HCT116 (cell line): ENCODE measurements around the gene NHLRC3. TPM values are rescaled to one million over a fixed set of nuclear protein-coding genes. Genes with fewer than 3 reads are reported as not detected.

Experiments
- ATAC-seq: fragments of 200-7000 bp; cut with Tn5 transposase; 2 replicates; pipeline ENCODE4 v1.9.1; 2020; ENCODE audit warnings: mild to moderate bottlenecking, moderate library complexity
- BruUV-seq: library from RNA; stranded (reverse); fragments of 400-500 nt; replicated peaks from 2 replicates; lab custom pipeline; 2021; lab: Mats Ljungman, UMichigan
- CTCF ChIA-PET: fragments of 300-600 bp; sonication (Branson Sonifier 250); formaldehyde crosslinking; loops from one replicate; lab custom pipeline; 2021; ENCODE audit warnings: antibody characterized with exemption; lab: Charles Lee
- POLR2A ChIA-PET: fragments of 300-600, 350-600 bp; sonication (Branson Sonifier 250); formaldehyde crosslinking; loops from one replicate; lab custom pipeline; 2021; ENCODE audit warnings: antibody characterized with exemption; lab: Charles Lee
- RAD21 ChIA-PET, 2 experiments: fragments of 300-600 bp; sonication (Branson Sonifier 250); formaldehyde crosslinking; loops; one replicate each; lab custom pipeline; 2023; ENCODE audit warnings: low total read pairs in 2 of 2; ENCODE audit not compliant: uncharacterized antibody in 2 of 2, unreplicated experiment in 2 of 2, low non-redundant PET in 1 of 2; lab: Charles Lee
- DNase-seq: peaks from one replicate; pipeline ENCODE4 v3.0.0-alpha.2; 2010; ENCODE audit warnings: low read depth, low spot score
- H2AFZ ChIP-seq: fragments of 200-600 bp; shearing (Covaris generic), sonication (generic); 2 replicates; pipeline ENCODE4 v1.6.1; 2017; ENCODE audit warnings: low read depth, mixed run types, mixed read lengths, antibody characterized with exemption, low read length; ENCODE audit not compliant: poor library complexity, severe bottlenecking
- H3K27ac ChIP-seq: 2 replicates; pipeline ENCODE4 v1.5.1; 2012; ENCODE audit warnings: low read depth, low read length
- H3K27me3 ChIP-seq: fragments of 200-600 bp; sonication (generic); 2 replicates; pipeline ENCODE4 v1.6.1; 2016; ENCODE audit warnings: mixed run types, low read length, mixed read lengths; ENCODE audit not compliant: insufficient read depth
- H3K36me3 ChIP-seq, 2 experiments: fragments of 200-500 bp in 1 of 2; fragments of 200-600 bp in 1 of 2; sonication (Bioruptor generic) in 1 of 2; sonication (generic) in 1 of 2; 2 replicates each; pipeline versions ENCODE4 v1.5.1 to v1.6.1; 2014 to 2016; ENCODE audit warnings: low read length in 2 of 2, inconsistent platforms in 1 of 2, mixed read lengths in 1 of 2, mixed run types in 1 of 2; ENCODE audit not compliant: insufficient read depth in 2 of 2, control insufficient read depth in 1 of 2
- H3K4me1 ChIP-seq, 2 experiments: fragments of 200-600 bp in 1 of 2; sonication (generic) in 1 of 2; 2 replicates each; pipeline versions ENCODE4 v1.5.1 to v1.6.1; 2012 to 2017; ENCODE audit warnings: low read length in 2 of 2, inconsistent platforms in 1 of 2, mild to moderate bottlenecking in 1 of 2, mixed read lengths in 1 of 2, mixed run types in 1 of 2, moderate library complexity in 1 of 2; ENCODE audit not compliant: insufficient read depth in 2 of 2, control insufficient read depth in 1 of 2
- H3K4me2 ChIP-seq: fragments of 200-600 bp; sonication (generic); 2 replicates; pipeline ENCODE4 v1.6.1; 2017; ENCODE audit warnings: mixed run types, low read length, mixed read lengths
- H3K4me3 ChIP-seq, 2 experiments: fragments of 200-600 bp in 1 of 2; sonication (generic) in 1 of 2; replicated peaks in 1 of 2; 2 replicates each; pipeline ENCODE4 v1.5.1; 2011 to 2016; ENCODE audit warnings: low read length in 2 of 2, control low read depth in 1 of 2, low read depth in 1 of 2, mild to moderate bottlenecking in 1 of 2, mixed read lengths in 1 of 2, mixed run types in 1 of 2
- H3K79me2 ChIP-seq: fragments of 200-600 bp; sonication (generic); 2 replicates; pipeline ENCODE4 v1.6.1; 2017; ENCODE audit warnings: mild to moderate bottlenecking, mixed run types, low read length, moderate library complexity, mixed read lengths; ENCODE audit not compliant: insufficient read depth
- H3K9ac ChIP-seq: fragments of 200-600 bp; sonication (generic); 2 replicates; pipeline ENCODE4 v1.6.1; 2016; ENCODE audit warnings: low read length, mixed read lengths
- H3K9me2 ChIP-seq: fragments of 200-600 bp; sonication (generic), shearing (Covaris generic); 2 replicates; pipeline ENCODE4 v1.6.1; 2017; ENCODE audit warnings: mixed run types, mild to moderate bottlenecking, moderate library complexity; ENCODE audit not compliant: insufficient read depth
- H3K9me3 ChIP-seq, 2 experiments: fragments of 200-500 bp in 1 of 2; fragments of 200-600 bp in 1 of 2; sonication (Bioruptor generic) in 1 of 2; sonication (generic) in 1 of 2; 2 replicates each; pipeline ENCODE4 v1.6.1; 2014 to 2017; ENCODE audit warnings: low read length in 2 of 2, mixed read lengths in 2 of 2, inconsistent platforms in 1 of 2, low read depth in 1 of 2, mild to moderate bottlenecking in 1 of 2, mixed run types in 1 of 2, moderate library complexity in 1 of 2; ENCODE audit not compliant: control insufficient read depth in 1 of 2, insufficient read depth in 1 of 2
- H4K20me1 ChIP-seq: fragments of 200-600 bp; sonication (generic), shearing (Covaris generic); 2 replicates; pipeline ENCODE4 v1.6.1; 2017; ENCODE audit warnings: mixed run types, mild to moderate bottlenecking, moderate library complexity; ENCODE audit not compliant: insufficient read depth
- ELF1 ChIP-seq: IDR thresholded peaks from 2 replicates; pipeline ENCODE4 v1.6.1; 2012; ENCODE audit warnings: low read depth, borderline replicate concordance
- EZH2 ChIP-seq: fragments of 200-600 bp; sonication (generic); IDR thresholded peaks from 2 replicates; pipeline ENCODE4 v1.6.1; 2017; ENCODE audit warnings: antibody characterized with exemption, mixed run types
- RAD21 ChIP-seq: IDR thresholded peaks from 2 replicates; pipeline ENCODE4 v1.6.1; 2012; ENCODE audit warnings: low read depth, mild to moderate bottlenecking
- SIN3A ChIP-seq: IDR thresholded peaks from 2 replicates; pipeline ENCODE4 v1.6.1; 2012; ENCODE audit warnings: low read depth
- SRF ChIP-seq: IDR thresholded peaks from 2 replicates; pipeline ENCODE4 v1.6.1; 2012; ENCODE audit warnings: low read depth
- ZNF274 ChIP-seq: fragments of 200-500 bp; sonication (Bioruptor generic); IDR thresholded peaks from 2 replicates; pipeline ENCODE4 v1.6.1; 2014; ENCODE audit warnings: mild to moderate bottlenecking, low read depth, low read length, inconsistent platforms
- intact Hi-C: fragments of 100-400 bp; cut with micrococcal nuclease; formaldehyde crosslinking; loops from 2 replicates; pipeline ENCODE4 v1.10.0; 2022
- total RNA-seq: library from RNA; stranded (reverse); gene quantifications from one replicate; pipeline ENCODE4 v1.2.1, GENCODE V29; 2021; ENCODE audit not compliant: unreplicated experiment
- TF ChIP-seq, protein P1 (sequence below): IDR thresholded peaks from 2 replicates; pipeline ENCODE4 v1.6.1; 2011; ENCODE audit warnings: mild to moderate bottlenecking, low read length, moderate library complexity; ENCODE audit not compliant: insufficient replicate concordance; ENCODE audit errors: extremely low read depth
- TF ChIP-seq, protein P2 (sequence below), 3 experiments: fragments of 200-600 bp in 1 of 3; sonication (generic) in 1 of 3; IDR thresholded peaks in 2 of 3; conservative IDR thresholded peaks in 1 of 3; 2 replicates each; pipeline ENCODE4 v1.5.1; 2012 to 2017; ENCODE audit warnings: low read depth in 2 of 3, low read length in 2 of 3, antibody characterized with exemption in 1 of 3, borderline replicate concordance in 1 of 3, control low read depth in 1 of 3, mild to moderate bottlenecking in 1 of 3, mixed read lengths in 1 of 3, mixed run types in 1 of 3, moderate library complexity in 1 of 3; ENCODE audit not compliant: insufficient read depth in 1 of 3
- TF ChIP-seq, protein P3 (sequence below): IDR thresholded peaks from 2 replicates; pipeline ENCODE4 v1.6.1; 2012; ENCODE audit warnings: low read depth
- TF ChIP-seq, protein P4 (sequence below): IDR thresholded peaks from 2 replicates; pipeline ENCODE4 v1.6.1; 2012

NHLRC3 gene
- total RNA-seq, 1 experiment from 2014 or later, result 7.2 TPM

DNA sequence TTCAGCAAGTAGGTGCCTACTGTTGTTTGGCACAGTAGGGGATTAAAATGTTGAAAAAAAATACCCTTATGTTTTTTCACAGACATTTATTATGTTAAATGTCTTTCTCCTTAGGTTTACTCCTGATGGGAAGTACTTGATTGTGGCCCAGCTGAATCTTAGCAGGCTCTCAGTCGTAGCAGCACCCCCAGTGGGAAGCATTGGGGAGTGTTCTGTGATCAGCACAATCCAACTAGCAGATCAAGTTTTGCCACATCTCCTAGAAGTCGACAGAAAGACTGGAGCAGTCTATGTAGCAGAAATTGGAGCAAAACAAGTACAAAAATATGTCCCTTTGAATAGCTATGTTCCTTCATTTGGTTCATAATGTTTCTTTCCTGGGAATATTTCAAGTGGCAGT is 9.3 kb downstream of the NHLRC3 start:
- H3K36me3 ChIP-seq, result no peaks in the 10 kb centered on the region
- H3K4me2 ChIP-seq, result no peak overlapping the region
- CTCF ChIA-PET, result interaction anchor here (0.9 to 1.8 kb wide), 2 partner anchors 16 to 569 kb away, joined by 3 to 4 read pairs; no protein-coding TSS in a partner anchor
- no peaks in the 10 kb centered on the region for H3K4me1 ChIP-seq
- POLR2A ChIA-PET, result no interaction called here
- H3K27me3 ChIP-seq, result no peaks in the 10 kb centered on the region
- no peaks in the 10 kb centered on the region for H4K20me1 ChIP-seq
- H3K9me3 ChIP-seq, result no peaks in the 10 kb centered on the region
- DNase-seq (no peak), ATAC-seq (peak; percentile 70)
- no peaks in the 10 kb centered on the region for H3K79me2 ChIP-seq
- RAD21 ChIA-PET, result no interaction called here
- intact Hi-C loops, result no loop called here
- H2AFZ ChIP-seq, result no peak overlapping the region
- H3K9ac ChIP-seq, result no peak overlapping the region
- H3K9me2 ChIP-seq, result no peaks in the 10 kb centered on the region
- TF ChIP-seq, protein P1, sequence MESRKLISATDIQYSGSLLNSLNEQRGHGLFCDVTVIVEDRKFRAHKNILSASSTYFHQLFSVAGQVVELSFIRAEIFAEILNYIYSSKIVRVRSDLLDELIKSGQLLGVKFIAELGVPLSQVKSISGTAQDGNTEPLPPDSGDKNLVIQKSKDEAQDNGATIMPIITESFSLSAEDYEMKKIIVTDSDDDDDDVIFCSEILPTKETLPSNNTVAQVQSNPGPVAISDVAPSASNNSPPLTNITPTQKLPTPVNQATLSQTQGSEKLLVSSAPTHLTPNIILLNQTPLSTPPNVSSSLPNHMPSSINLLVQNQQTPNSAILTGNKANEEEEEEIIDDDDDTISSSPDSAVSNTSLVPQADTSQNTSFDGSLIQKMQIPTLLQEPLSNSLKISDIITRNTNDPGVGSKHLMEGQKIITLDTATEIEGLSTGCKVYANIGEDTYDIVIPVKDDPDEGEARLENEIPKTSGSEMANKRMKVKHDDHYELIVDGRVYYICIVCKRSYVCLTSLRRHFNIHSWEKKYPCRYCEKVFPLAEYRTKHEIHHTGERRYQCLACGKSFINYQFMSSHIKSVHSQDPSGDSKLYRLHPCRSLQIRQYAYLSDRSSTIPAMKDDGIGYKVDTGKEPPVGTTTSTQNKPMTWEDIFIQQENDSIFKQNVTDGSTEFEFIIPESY, result no peak
- TF ChIP-seq, protein P2, sequence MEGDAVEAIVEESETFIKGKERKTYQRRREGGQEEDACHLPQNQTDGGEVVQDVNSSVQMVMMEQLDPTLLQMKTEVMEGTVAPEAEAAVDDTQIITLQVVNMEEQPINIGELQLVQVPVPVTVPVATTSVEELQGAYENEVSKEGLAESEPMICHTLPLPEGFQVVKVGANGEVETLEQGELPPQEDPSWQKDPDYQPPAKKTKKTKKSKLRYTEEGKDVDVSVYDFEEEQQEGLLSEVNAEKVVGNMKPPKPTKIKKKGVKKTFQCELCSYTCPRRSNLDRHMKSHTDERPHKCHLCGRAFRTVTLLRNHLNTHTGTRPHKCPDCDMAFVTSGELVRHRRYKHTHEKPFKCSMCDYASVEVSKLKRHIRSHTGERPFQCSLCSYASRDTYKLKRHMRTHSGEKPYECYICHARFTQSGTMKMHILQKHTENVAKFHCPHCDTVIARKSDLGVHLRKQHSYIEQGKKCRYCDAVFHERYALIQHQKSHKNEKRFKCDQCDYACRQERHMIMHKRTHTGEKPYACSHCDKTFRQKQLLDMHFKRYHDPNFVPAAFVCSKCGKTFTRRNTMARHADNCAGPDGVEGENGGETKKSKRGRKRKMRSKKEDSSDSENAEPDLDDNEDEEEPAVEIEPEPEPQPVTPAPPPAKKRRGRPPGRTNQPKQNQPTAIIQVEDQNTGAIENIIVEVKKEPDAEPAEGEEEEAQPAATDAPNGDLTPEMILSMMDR (IDR thresholded peaks at IDR 0.05 in 2 of 3, conservative IDR thresholded peaks at IDR 0.05 in 1 of 3; ENCODE audit: borderline replicate concordance in 1 of 3, insufficient read depth in 1 of 3, low read depth in 2 of 3, low read length in 2 of 3), result peak in 2 of 3 experiments; percentile 9 to 28; a peak in 2 of 6 replicates
- H3K4me3 ChIP-seq, result no peak overlapping the region
- BruUV-seq, result no TSS peak
- H3K27ac ChIP-seq, result no peak overlapping the region

DNA sequence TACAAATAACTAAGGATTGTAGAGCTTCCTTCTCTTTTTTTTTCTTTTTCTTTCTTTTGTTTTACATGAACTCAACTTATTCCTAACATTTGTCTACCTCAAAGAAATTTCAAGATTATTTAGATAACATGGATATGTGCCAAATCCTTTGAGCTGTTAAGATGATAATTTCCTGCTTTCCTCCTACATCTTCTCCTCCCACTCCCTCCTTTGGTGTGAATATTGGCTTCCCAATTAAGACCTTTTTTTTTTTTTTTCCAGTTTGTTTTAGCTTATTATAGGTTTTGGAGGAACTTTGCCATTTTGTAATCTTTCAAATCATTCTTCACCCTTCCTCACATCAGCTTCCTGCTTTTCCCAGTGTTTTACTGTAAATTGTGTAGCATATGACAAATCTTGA is 10.6 kb downstream of the NHLRC3 start:
- no peaks in the 10 kb centered on the region for H3K79me2 ChIP-seq
- H3K36me3 ChIP-seq, result no peaks in the 10 kb centered on the region
- no peak overlapping the region for H3K4me2 ChIP-seq
- ChIA-PET CTCF (interaction anchor here (0.8 to 1.3 kb wide), 2 partner anchors 552 to 564 kb away, joined by 3 to 5 read pairs; no protein-coding TSS in a partner anchor), POLR2A (no interaction called here), RAD21 (no interaction called here)
- TF ChIP-seq EZH2 (no peak), ELF1 (no peak), SIN3A (no peak), SRF (no peak), RAD21 (no peak), ZNF274 (no peak)
- TF ChIP-seq, protein P3, sequence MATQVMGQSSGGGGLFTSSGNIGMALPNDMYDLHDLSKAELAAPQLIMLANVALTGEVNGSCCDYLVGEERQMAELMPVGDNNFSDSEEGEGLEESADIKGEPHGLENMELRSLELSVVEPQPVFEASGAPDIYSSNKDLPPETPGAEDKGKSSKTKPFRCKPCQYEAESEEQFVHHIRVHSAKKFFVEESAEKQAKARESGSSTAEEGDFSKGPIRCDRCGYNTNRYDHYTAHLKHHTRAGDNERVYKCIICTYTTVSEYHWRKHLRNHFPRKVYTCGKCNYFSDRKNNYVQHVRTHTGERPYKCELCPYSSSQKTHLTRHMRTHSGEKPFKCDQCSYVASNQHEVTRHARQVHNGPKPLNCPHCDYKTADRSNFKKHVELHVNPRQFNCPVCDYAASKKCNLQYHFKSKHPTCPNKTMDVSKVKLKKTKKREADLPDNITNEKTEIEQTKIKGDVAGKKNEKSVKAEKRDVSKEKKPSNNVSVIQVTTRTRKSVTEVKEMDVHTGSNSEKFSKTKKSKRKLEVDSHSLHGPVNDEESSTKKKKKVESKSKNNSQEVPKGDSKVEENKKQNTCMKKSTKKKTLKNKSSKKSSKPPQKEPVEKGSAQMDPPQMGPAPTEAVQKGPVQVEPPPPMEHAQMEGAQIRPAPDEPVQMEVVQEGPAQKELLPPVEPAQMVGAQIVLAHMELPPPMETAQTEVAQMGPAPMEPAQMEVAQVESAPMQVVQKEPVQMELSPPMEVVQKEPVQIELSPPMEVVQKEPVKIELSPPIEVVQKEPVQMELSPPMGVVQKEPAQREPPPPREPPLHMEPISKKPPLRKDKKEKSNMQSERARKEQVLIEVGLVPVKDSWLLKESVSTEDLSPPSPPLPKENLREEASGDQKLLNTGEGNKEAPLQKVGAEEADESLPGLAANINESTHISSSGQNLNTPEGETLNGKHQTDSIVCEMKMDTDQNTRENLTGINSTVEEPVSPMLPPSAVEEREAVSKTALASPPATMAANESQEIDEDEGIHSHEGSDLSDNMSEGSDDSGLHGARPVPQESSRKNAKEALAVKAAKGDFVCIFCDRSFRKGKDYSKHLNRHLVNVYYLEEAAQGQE, result no peak
- TF ChIP-seq, protein P4, sequence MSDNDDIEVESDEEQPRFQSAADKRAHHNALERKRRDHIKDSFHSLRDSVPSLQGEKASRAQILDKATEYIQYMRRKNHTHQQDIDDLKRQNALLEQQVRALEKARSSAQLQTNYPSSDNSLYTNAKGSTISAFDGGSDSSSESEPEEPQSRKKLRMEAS, result no peak
- no TSS peak for BruUV-seq
- ATAC-seq (no peak), DNase-seq (no peak)
- H2AFZ ChIP-seq, result no peak overlapping the region
- H3K9me3 ChIP-seq, result no peaks in the 10 kb centered on the region
- H3K4me3 ChIP-seq, result no peak overlapping the region
- H3K9ac ChIP-seq, result no peak overlapping the region
- no peak overlapping the region for H3K27ac ChIP-seq
- H3K27me3 ChIP-seq, result no peaks in the 10 kb centered on the region
- intact Hi-C loops, result no loop called here
- no peaks in the 10 kb centered on the region for H4K20me1 ChIP-seq
- no peaks in the 10 kb centered on the region for H3K9me2 ChIP-seq
- H3K4me1 ChIP-seq, result no peaks in the 10 kb centered on the region
